Endothelial cell of hepatic sinusoid (primary cell): ENCODE measurements around the gene HOXD4.

ENCODE experiments used
- in situ Hi-C: cut with HindIII; loops from 2 replicates; pipeline ENCODE4 v1.10.0; 2017; ENCODE audit warnings: low sequenced_read_pairs

The HOXD4 gene

GRCh38 chr2:176151442-176152287 lies at the start of gene HOXD4:
Gene HOXD4, plus strand, starts transcription at chr2:176151550. Its CDS starts 84 bp downstream, at chr2:176151634.
- in situ Hi-C loops, result no loop called here

GRCh38 chr2:176101842-176102241 lies 49.5 kb upstream of the HOXD4 start:
- in situ Hi-C loops, result loop anchor here (25.0 kb wide), 1 partner anchor 1035 kb away; no protein-coding TSS in a partner anchor

GRCh38 chr2:176102309-176102866 lies 49.0 kb upstream of the HOXD4 start:
- in situ Hi-C loops, result loop anchor here (25.0 kb wide), 1 partner anchor 1035 kb away; no protein-coding TSS in a partner anchor

- in situ Hi-C loops, result loop anchor here (25.0 kb wide), 1 partner anchor 1034 kb away; no protein-coding TSS in a partner anchor
Observed at GRCh38 chr2:176103194-176103593, 48.2 kb upstream of the HOXD4 start.

GRCh38 chr2:176103742-176104315 lies 47.5 kb upstream of the HOXD4 start:
- in situ Hi-C loops, result loop anchor here (25.0 kb wide), 1 partner anchor 1033 kb away; no protein-coding TSS in a partner anchor

- in situ Hi-C loops, result loop anchor here (25.0 kb wide), 1 partner anchor 1033 kb away; no protein-coding TSS in a partner anchor
Observed at GRCh38 chr2:176104316-176105077, 46.9 kb upstream of the HOXD4 start.

GRCh38 chr2:176105078-176105729 lies 46.1 kb upstream of the HOXD4 start:
- in situ Hi-C loops, result loop anchor here (25.0 kb wide), 1 partner anchor 1032 kb away; no protein-coding TSS in a partner anchor

GRCh38 chr2:176105730-176106580 lies 45.4 kb upstream of the HOXD4 start:
- in situ Hi-C loops, result loop anchor here (25.0 kb wide), 1 partner anchor 1031 kb away; no protein-coding TSS in a partner anchor

- in situ Hi-C loops, result loop anchor here (25.0 kb wide), 1 partner anchor 1030 kb away; no protein-coding TSS in a partner anchor
Observed at GRCh38 chr2:176106581-176107539, 44.5 kb upstream of the HOXD4 start, which contains the start of gene HOXD11. Gene HOXD11, plus strand, starts transcription at chr2:176107280. Its CDS starts 76 bp downstream, at chr2:176107356.

- in situ Hi-C loops, result loop anchor here (25.0 kb wide), 1 partner anchor 1030 kb away; no protein-coding TSS in a partner anchor
Observed at GRCh38 chr2:176107731-176108181, 43.6 kb upstream of the HOXD4 start.

GRCh38 chr2:176109192-176109901 lies 42.0 kb upstream of the HOXD4 start:
- in situ Hi-C loops, result loop anchor here (25.0 kb wide), 1 partner anchor 1028 kb away; no protein-coding TSS in a partner anchor

- in situ Hi-C loops, result loop anchor here (25.0 kb wide), 1 partner anchor 1027 kb away; no protein-coding TSS in a partner anchor
Observed at GRCh38 chr2:176109946-176110345, 41.4 kb upstream of the HOXD4 start.

- in situ Hi-C loops, result loop anchor here (25.0 kb wide), 1 partner anchor 1027 kb away; no protein-coding TSS in a partner anchor
Observed at GRCh38 chr2:176110415-176111308, 40.7 kb upstream of the HOXD4 start.

GRCh38 chr2:176111309-176111663 lies 40.1 kb upstream of the HOXD4 start:
- in situ Hi-C loops, result loop anchor here (25.0 kb wide), 1 partner anchor 1026 kb away; no protein-coding TSS in a partner anchor

- in situ Hi-C loops, result loop anchor here (25.0 kb wide), 1 partner anchor 1025 kb away; no protein-coding TSS in a partner anchor
Observed at GRCh38 chr2:176111846-176112374, 39.4 kb upstream of the HOXD4 start.
